GM12892 (cell line): ENCODE results near the gene USP11.

Experiments used
- POLR2A ChIP-seq: IDR thresholded peaks from 2 replicates; pipeline ENCODE4 v1.6.1; 2011; ENCODE audit warnings: low read depth, low read length, control low read depth
- POLR2AphosphoS5 ChIP-seq: IDR thresholded peaks from 2 replicates; pipeline ENCODE4 v1.6.1; 2011; ENCODE audit warnings: low read depth, low read length, control low read depth

GRCh38 chrX:47223476-47224250 is 9.1 kb upstream of the USP11 start:
- TF ChIP-seq POLR2A (0 out of 2 replicates have a peak, but pooled peaks have one; percentile 15), POLR2AphosphoS5 (no peak)
